Activated CD4-positive, alpha-beta T cell treated with anti-CD3 and anti-CD28 coated beads, Interleukin-2, Interleukin-6, amounts not matched to agents 100 ng/mL and 50 ng/mL, durations not matched to agents 16 hours and 8 hours (primary cell): ENCODE results near the gene RALGAPA2.
A peak's percentile ranks its signal among the peaks of the same experiment; 100 is the strongest.

ENCODE experiments used
- DNase-seq: peaks from one replicate; pipeline ENCODE4 v3.0.0-alpha.2; 2020

Gene RALGAPA2

DNA sequence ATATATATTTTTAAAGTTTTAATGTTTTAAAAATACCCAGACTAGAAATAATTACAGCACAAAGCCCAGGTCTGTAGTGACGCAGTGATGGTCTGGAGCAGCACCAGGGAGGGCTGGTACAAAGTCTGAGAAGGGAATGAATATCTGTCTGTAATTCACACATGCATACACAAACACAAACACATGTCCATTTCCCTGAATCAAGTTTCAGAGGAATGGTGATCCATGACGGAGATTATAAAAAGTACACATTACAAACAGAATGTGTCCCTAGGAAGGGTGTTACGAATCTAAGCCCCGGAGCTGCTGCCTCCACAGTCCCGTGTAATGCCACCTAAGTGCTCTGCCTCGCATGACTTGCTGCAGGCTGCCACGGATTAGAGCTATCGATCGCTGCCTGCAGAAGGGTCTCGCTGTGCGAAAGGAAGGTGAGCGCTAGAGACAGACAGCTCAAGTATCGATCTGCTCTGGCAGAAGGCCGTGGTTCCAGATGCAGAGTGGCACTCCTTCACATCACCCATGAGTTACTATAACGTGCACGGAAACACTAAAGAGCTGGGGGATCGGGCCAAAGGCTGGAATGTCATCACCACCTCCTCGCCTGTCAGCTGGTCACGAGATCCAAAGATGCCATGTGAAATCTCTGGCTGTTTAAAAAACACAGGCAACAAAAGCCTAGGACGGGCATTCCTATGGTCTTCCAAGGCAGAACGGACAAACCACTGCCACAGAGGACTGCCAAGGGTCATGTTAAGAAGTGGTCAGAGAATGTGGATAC, 257.4 kb downstream of the RALGAPA2 start:
- no peak for DNase-seq

DNA sequence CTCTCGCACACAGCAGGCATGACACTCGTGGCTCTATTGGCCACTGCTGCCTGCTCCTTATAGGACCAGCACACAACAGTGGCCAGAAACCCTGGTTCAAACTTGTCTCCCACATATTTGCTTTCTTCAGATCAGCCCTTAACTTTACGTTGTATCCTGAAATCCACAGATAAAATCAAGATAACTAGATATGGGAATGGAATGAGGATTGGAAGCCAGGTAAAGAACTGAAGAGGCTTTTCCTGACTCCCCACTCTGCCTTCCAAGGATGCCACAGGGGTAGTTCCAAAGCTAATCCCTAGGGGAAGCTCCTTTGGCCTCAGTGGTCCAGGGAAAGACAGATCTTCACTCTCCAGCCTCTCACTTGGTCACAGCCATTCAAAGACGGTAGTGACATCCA, 258.1 kb downstream of the RALGAPA2 start:
- no peak for DNase-seq

DNA sequence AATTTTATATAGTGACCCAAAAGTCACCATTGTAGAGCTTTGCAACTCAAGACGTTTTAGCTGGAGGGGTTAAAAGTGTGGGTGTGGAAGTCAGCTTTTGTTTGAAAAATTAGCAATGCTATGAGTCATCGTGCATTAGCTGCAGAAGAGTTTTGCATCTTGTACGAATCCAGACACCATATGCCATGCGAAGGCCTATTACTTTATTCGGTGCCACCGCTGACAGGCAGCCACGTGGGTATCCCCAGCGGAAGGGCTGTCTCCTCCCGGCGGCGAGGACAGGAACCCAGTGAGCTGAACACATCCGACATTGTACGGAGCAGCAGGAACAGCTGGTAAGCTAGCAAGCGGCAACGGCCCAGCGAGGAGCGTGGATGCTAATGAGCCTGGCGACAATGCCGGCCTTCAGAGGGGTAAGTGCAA, 260.2 kb downstream of the RALGAPA2 start:
- peak; percentile 86 for DNase-seq

DNA sequence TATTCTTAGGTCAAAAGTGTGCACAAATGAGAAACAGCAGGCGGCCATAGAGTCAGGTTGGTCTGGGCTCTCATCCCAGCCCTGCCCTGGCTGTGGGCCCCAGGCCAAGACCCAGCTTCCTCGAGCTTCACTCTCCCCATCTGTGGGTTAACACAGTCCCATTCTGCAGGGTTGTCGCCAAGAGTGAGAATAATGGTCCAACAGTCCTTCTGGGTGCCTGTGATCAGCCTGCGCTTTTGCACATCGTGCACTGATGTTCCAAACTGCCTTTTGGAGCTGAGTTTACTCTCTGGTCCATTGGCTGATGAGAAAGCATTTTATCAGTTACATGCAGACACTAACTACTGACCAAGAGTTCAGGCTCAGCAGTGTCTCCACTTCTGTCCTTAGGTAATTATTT, 261.9 kb downstream of the RALGAPA2 start:
- DNase-seq: no peak

DNA sequence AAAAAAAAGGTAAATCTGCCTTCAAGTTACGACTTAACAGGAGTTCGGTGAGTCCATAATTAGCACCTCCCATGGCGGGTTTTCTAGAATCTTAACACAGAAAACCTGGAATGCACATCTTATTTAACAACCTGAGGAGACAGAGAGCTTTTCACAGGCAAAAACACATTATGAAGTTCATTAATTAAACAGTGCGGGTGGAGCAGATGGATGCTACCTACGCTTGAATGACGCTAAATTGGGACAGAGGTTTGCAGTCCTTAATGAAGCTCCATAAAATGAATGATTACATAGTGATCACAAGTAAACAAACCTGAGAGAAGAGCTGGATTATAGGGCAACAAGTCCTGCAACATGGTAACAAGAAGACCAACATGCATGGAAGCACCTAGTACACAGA, 263.6 kb downstream of the RALGAPA2 start:
- no peak for DNase-seq

DNA sequence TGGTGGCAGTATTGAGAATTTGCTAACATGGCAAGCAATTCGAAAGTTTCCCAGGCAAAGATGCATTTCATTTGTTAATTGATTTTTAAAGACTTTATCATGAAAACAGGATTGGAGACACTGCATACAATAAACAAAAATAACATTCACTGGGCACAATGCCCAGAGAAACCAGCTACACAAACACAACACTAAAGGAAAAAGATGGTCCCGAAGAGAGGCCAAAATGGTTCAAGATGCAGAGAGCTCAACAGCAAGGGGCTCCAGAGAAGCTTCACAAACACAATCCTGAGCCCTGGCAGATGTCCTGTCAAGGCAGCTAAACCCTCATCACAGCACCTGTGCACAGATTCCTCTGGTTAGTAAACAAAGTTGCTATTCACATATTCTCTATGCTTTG, 265.2 kb downstream of the RALGAPA2 start:
- no peak for DNase-seq

DNA sequence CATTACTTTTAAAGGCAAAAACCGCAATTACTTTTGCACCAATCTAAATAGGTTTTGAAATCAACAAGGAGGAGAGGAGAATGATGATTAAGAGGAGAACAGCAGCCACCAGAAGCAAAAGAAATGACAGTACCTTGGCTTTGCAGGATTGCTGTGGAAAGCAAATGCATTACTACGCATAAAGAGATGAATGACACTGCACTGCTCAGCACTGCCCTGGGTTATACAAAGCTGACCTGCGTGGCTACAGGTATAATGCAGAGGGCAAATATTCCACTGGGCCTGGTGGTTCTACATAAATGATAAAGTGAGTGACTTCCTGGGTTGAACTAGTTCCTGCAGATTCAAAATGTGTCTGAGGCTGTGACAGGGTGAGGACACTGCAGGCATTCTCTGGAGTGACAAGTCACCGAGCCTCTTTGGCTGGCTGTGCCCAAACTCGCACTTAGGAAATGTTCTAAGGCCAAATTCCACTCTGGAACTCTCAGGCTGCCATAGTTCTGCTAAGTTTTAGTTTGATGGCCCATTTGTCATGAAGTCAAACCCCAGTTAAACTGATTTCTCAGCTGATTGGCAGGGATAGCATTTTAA, 265.9 kb downstream of the RALGAPA2 start:
- DNase-seq: no peak

DNA sequence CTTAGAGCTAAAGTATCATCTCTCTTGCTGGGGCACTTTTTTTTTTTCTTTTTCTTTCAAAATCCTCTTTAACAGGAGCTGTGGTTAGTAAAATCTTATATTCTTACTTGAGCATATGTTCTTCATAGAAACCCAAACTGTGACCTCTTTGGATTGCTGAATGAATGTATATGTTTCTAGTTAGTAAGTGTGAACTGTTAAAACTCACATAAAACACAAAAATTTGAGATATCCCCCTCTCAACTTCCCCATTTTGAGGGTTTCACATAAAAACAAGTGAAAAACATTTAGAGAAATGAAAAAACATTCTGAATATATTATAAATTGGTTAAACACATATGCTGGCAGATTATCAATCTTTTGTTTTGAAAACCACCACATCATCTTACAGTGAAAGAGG, 266.4 kb downstream of the RALGAPA2 start:
- no peak for DNase-seq

DNA sequence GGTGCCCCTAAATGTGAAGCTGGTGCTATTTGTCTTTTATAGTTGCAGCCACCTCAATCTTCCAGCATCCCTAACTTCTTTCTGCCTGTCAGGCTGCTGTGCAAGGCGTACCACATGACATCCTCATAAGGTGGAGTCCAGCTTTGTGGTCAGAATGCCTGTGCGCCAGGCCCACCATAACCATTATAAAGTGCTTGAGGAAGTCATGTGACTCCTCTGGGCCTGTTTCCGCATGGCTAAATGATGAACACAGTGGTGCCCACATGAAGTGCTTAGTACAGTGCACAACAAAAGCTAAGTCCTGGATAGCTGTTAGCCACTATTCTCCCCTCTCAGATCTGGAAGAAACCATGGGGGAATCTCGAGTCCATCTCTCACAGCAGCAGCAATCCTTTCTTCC, 268.9 kb downstream of the RALGAPA2 start:
- no peak for DNase-seq

DNA sequence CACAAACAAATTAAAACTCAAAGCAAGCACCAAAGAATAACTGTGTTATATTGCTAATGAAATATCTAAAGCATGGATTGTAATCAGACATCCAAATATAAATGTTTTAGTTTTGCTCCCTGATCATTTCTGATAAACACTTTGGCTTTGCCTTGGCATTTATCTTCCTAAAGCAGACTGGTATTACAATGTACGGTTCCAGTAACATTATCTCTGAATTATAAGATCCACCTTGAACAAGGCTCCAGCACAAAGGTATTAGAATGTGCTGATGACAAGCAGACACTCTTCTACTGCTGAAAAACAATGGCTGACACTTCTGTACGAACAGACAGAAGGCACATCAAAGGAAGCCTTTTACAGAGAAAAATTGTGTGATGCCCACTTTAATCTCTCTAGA, 270.0 kb downstream of the RALGAPA2 start:
- DNase-seq: no peak

DNA sequence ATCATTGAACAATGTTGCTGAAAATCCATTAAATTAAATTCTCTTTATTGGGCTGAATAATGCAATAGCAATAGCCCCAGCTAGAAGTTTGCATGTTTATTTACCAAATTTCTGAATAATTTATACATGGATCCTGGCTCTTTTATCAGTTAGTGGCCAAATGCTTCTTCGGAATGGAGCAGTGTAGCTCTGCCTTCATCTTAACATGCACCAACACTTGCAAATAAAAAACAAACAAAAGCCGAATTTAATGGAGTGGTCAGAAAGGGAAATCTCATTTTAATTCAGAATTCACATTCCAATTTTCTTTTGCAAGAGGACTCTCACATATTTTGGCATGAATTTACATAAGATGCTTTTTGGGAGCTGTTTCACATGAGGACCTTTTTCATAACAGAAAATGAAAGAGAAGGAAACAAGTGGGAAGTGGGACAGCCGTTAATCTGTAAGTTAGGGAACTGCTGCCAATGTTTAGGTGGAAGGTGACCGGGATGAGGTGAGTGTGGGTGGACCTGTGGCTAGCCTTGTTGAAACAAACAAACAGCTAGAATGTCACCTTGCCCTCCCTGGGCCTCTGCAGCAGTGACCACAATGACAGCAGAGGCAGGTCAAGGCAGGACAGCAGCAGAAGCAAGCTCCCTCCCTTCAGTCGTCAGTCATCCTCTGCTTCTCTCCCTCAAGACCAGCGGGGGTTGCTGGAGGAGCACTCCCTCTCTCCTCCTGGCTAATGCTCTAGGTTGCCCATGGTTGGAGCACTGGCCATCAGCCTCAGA, 271.4 kb downstream of the RALGAPA2 start:
- DNase-seq: no peak

DNA sequence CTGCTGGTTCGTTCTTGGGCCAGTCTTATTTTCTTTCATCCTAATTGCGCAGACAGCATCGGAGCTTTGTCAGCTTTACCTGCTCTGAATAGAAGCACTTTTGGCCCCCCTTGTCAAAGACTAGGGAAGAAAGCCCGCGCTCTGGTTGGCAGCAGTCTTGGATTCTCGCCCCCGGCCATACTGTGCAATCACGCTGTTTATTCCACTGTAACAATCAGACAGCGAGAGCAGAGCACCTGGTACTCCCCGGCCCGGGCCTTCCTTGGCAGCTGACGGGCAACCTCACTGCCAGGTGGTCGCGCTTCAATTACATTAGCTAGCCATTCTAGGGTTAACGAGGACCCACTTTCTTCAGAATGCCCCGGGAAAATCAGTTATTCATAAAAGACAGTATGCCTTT, 272.0 kb downstream of the RALGAPA2 start:
- DNase-seq: no peak

DNA sequence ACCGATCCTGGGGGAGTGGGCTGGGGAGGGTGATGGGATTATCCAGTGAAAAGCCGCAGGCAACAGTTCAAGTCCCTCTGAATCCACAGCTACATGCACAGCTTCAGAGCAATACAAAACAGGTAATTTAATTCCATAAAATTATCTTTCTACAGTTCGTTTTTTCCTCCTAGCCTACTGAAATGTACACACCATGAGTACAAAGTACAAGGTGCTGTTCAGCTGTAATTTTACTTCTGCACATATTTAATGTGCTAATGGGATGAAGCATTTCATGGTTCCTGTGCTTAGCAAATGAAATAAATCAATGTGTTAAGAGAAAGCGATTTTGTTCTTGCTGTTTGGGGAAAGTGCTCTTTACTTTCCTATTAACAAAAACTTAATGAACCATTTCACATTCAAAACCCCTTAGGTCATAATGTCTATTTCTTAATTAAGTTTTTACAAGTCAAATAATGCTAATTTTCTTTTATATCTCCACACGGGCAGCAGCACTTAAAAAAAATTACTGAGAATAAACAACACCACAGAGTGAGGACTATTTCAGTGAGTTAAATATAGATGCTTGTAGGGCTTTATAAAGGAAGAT, 272.7 kb downstream of the RALGAPA2 start:
- no peak for DNase-seq

DNA sequence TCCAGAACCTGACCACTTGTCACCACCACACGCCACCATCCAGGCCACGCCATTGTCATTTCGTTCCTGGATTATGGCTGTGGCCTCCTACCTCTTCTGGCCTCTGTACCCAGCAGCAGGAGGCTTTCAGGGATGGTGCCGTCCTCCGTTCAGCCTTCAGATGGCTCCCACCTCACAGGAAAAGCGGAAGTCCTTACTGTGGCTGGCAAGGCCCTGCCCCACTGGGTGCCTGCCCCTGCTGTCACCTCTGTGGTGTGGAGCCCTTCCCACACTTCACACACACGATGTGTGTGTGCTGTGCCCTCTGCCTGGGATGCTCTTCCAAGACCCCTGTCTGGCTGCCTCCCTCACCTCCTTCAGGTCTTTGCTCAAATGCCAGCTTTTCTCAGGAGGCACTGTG, 275.1 kb downstream of the RALGAPA2 start:
- DNase-seq: no peak

DNA sequence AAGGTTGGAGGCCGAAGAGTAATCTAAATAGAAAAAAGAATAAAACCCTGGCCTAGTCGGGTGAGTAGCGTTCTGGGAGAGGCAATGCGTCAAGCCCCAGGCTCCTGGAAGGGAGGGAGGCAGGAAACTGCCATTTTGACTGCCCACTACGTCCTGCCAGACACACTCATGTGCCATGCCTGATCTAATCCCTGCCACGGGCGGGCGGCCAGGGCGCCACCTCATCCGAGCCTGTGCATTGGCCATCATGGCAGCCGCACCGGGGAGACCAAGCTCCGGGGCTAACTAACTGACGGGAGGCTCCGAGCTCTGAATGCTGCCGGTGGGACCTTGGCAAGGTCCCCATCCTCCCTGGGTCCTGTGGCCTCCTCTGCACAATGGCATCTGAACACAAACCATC, 275.8 kb downstream of the RALGAPA2 start:
- DNase-seq: no peak

DNA sequence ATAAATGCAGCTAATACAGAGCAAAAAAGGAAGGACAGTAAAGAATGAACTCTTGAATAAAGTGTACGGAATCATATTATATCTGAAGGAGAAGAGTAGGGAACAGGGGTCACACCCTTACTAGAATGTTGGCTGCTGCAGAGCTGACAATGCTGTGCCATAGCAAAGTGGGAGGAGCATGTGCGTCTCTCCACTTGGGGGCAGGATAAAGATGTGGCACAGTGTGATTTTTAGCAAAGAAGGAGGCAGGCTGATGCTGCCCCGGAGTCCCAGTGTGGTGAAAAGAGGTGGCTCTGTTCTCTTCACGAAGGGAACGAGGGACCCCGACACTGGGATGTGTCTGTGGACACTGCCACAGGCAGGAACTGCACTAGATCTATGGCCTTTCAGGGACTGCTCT, 277.0 kb downstream of the RALGAPA2 start:
- no peak for DNase-seq

DNA sequence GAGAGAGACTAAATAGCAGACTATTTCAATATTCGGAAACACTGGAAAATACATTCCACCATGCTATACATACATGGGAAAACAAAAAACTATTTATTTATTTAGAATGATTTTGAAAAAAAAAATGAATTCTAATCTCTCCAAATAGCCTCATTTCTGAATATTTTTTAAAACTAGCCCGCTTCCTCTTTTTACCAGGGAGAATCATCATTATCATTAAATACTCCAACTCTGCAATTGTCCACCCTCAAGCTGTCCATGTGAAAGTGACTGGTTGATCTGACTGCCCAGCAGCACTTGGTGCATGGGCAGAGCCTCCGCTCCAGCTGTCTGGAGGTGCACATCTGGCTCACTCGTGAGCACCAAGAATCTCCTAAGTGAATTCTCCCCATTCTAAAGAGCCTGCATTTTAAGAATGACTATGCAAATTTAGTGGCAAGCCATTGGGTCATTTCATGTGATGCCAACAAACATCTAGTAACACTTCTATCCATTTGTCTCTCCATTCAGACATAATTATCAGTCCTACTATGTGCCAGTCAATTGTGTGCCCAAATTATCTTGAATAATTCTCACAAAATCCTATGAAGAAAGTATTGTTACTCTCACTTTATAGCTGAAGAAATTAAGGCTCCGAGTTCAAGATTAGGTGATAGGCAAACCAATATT, 279.7 kb downstream of the RALGAPA2 start:
- no peak for DNase-seq

DNA sequence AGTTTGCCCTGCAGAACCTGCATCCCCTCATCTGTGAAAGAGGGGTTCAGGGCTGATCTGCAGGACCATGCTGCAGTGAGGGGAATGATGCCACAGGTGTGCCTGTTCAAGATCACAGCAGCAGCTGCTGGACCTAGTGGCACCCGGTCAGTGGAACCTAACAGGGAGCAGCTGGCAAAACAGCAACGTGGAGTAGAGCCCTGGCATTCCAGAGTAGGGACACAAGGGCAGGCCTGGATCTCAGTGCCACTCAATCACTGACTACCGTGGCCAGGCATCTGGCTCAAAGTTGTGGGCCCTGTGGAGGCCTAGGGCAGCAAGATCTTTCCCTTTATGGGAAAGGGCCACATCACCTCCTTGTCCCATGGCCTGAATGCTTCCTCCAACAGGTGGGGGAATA, 282.4 kb downstream of the RALGAPA2 start:
- no peak for DNase-seq

DNA sequence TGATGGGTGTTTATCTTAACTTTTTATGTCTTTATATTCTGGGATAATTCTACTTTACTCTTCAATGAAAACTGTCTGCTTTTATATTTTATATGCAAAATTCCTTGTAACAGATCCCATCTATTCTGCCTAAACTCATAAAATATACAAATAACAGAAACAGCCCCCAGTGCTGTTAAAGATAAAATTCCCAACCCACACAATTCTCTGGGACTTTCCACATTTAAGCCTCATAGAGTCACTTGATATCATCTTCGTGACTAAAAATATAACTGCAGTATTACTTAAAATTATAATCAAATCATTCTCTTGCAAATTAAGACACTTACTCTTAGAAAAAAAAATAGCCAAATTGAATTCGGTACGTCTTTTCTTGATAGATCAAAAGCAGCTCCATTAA, 284.4 kb downstream of the RALGAPA2 start:
- DNase-seq: no peak

DNA sequence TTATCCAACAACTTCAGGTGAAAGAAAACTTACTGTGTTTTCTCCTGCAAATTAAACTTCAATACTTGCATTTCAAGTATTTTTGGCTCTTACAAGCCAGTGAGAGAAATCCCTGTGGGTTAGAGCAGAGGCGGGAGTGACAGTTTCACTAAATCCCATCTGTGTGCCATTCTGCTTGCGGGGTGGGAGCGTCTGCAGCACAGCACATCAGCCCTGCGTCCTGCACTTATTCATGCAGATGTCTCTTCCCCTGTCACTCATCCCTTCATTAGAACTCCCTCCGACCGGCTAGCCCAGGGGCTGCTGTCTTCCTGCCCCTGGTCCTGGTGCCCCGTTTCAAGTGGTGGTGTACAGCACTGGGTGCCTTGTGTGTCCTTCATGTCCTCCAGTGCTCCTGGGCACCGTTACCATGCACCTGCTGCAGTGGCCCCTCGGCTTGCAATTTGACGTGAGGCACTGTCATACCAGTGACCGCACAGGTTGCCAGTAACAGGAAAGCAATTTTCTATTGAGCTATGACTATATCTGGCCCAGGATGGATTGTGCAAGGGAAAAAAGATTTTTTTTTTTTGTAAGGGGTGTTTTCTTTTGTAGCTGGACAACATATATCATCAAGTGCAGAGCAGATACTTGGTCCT, 285.1 kb downstream of the RALGAPA2 start:
- no peak for DNase-seq

DNA sequence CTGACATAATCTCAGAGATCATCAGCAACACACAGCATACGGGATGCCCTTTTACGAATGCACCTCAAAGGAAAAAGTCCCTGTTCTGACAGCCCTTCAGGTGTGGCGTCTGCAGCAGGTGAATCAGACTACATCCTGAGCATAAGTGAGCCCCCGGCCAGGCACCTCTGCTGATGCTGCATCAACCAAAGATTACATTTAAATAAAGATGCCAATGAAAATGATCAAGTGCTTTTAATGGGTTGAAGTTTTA, 285.9 kb downstream of the RALGAPA2 start:
- no peak for DNase-seq

DNA sequence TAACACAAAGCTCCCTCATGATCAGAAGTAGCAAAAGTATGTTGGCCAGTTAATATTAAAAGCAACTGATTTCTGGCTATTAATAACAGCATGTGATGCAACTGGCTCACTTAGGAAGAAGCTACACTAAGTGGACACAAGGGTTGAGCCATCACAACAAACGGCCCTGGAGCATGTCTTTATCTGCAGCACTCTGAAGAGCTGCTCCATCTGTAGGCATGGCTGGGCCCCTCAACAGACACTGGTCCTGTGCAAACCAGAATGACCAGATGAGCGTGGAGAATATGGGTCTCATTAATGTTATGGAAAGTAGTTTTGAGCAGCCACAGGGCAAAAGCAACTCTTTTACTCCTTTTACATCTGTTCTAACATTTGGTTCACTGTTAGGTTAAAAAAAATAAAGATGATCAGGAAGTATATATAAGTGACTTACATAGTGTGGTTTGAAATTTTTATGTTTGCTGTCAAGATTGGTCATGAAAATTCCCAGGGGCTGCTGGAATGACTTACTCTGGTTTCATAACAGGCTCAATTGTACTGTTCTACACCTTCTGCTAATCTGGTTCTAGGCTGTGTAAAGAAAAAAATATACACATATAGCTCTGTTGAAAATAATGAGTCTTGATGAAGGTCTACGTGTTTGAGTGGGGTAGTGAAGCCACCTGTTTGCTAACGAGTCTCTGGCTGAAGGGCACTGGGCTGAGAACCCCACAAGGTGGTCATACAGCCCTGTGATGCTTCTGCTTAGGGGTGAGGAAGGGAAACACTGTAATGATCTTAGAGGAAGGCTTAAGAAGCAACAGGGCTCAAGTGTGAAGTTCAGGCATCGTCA, 286.4 kb downstream of the RALGAPA2 start:
- DNase-seq: no peak
